ENCODE measurements around the gene NPLOC4. TPM values are rescaled to one million over a fixed set of nuclear protein-coding genes. Genes with fewer than 3 reads are reported as not detected.

The NPLOC4 gene
- polyA plus RNA-seq, 1 of the 3 experiments (the other 2 are of a cell fraction): 88.6 TPM

GRCh38 chr17:81558115-81558468 is 78.8 kb downstream of the NPLOC4 start:
- no peak overlapping the region for H2AFZ ChIP-seq (ENCODE audit: low read depth)
- H3K4me3 ChIP-seq (ENCODE audit: low read depth in 2 of 2, low read length in 1 of 2): no peak overlapping the region
- peaks cover 10% of the 10 kb centered on the region; the same call in 1 of the 2 replicates for H4K20me1 ChIP-seq (ENCODE audit: insufficient read depth)
- POLR2A ChIA-PET: no interaction called here
- peaks cover 12 to 25% of the 10 kb centered on the region in 2 experiments; a peak in 3 of 4 replicates for H3K4me1 ChIP-seq (ENCODE audit: control insufficient read depth in 1 of 2, insufficient read depth in 2 of 2, low read depth in 1 of 2, low read length in 1 of 2)
- no peak for DNase-seq
- H3K9me2 ChIP-seq: no peaks in the 10 kb centered on the region
- H3K27ac ChIP-seq (ENCODE audit: low read depth in 2 of 2, low read length in 1 of 2): no peak overlapping the region
- H3K36me3 ChIP-seq (replicated peaks in 1 of 2; ENCODE audit: control insufficient read depth in 1 of 2, insufficient read depth in 2 of 2, low read length in 1 of 2): peaks cover 37 to 41% of the 10 kb centered on the region in 2 experiments
- H3K4me2 ChIP-seq: no peak overlapping the region
- H3K9me3 ChIP-seq: no peaks in the 10 kb centered on the region
- WGBS (ENCODE audit: low lambda C conversion rate): 97% methylated on average over 7 of the region's 12 CpGs
- TF ChIP-seq TEAD4 (IDR thresholded peaks at IDR 0.05; ENCODE audit: borderline replicate concordance, insufficient read depth): no peak
- no peak for TF ChIP-seq GATA2 (CRISPR knock-in tag; IDR thresholded peaks at IDR 0.05)
- TF ChIP-seq ELF1 (IDR thresholded peaks at IDR 0.05): no peak
- H3K9ac ChIP-seq: no peak overlapping the region
- no peaks in the 10 kb centered on the region for H3K27me3 ChIP-seq (ENCODE audit: insufficient read depth)
- CTCF ChIA-PET: interaction anchor here (1.7 to 3.3 kb wide), 2 partner anchors 9 to 43 kb away, joined by 6 to 16 read pairs; no protein-coding TSS in a partner anchor
- peaks cover 49% of the 10 kb centered on the region for H3F3A ChIP-seq (replicated peaks; ENCODE audit: insufficient read depth)
- H3K79me2 ChIP-seq (ENCODE audit: insufficient read depth): peaks cover 45% of the 10 kb centered on the region

GRCh38 chr17:81557276-81558114 is 79.4 kb downstream of the NPLOC4 start:
- H3K9me2 ChIP-seq: no peaks in the 10 kb centered on the region
- no peaks in the 10 kb centered on the region for H3K27me3 ChIP-seq (ENCODE audit: insufficient read depth)
- POLR2A ChIA-PET: interaction anchor here (0.9 kb wide), 1 partner anchor 9 kb away, joined by 4 read pairs; no protein-coding TSS in a partner anchor
- no peaks in the 10 kb centered on the region for H3K9me3 ChIP-seq
- H3K79me2 ChIP-seq (ENCODE audit: insufficient read depth): peaks cover 40% of the 10 kb centered on the region
- no peak overlapping the region for H2AFZ ChIP-seq (ENCODE audit: low read depth)
- peaks cover 12 to 25% of the 10 kb centered on the region in 2 experiments; a peak in 3 of 4 replicates for H3K4me1 ChIP-seq (ENCODE audit: control insufficient read depth in 1 of 2, insufficient read depth in 2 of 2, low read depth in 1 of 2, low read length in 1 of 2)
- no peak overlapping the region for H3K4me2 ChIP-seq
- WGBS (ENCODE audit: low lambda C conversion rate): 88% methylated on average over 15 of the region's 21 CpGs
- H4K20me1 ChIP-seq (ENCODE audit: insufficient read depth): peaks cover 10% of the 10 kb centered on the region; the same call in 1 of the 2 replicates
- H3F3A ChIP-seq (replicated peaks; ENCODE audit: insufficient read depth): peaks cover 55% of the 10 kb centered on the region
- H3K4me3 ChIP-seq (ENCODE audit: low read depth in 2 of 2, low read length in 1 of 2): no peak overlapping the region
- no peak overlapping the region for H3K27ac ChIP-seq (ENCODE audit: low read depth in 2 of 2, low read length in 1 of 2)
- H3K9ac ChIP-seq: no peak overlapping the region
- DNase-seq: no peak
- H3K36me3 ChIP-seq (replicated peaks in 1 of 2; ENCODE audit: control insufficient read depth in 1 of 2, insufficient read depth in 2 of 2, low read length in 1 of 2): peaks cover 35 to 37% of the 10 kb centered on the region in 2 experiments
- CTCF ChIA-PET: interaction anchor here (1.2 to 3.3 kb wide), 3 partner anchors 10 to 117 kb away, joined by 3 to 16 read pairs (median 6); no protein-coding TSS in a partner anchor
- no peak for TF ChIP-seq FOXM1 (IDR thresholded peaks at IDR 0.05; ENCODE audit: low read depth)
- TF ChIP-seq NFIC (IDR thresholded peaks at IDR 0.05; ENCODE audit: borderline replicate concordance): no peak
- no peak for TF ChIP-seq FOXJ3 (CRISPR knock-in tag; IDR thresholded peaks at IDR 0.05)
- no peak for TF ChIP-seq REST (IDR thresholded peaks at IDR 0.05; ENCODE audit: low read depth, low read length)
- TF ChIP-seq GABPA (IDR thresholded peaks at IDR 0.05; ENCODE audit: low read depth): no peak
- TF ChIP-seq SMC3 (IDR thresholded peaks at IDR 0.05; ENCODE audit: low read depth, low read length): no peak
- TF ChIP-seq TCF12 (IDR thresholded peaks at IDR 0.05): no peak
- no peak for TF ChIP-seq JUND (IDR thresholded peaks at IDR 0.05)
- TF ChIP-seq RXRA (IDR thresholded peaks at IDR 0.05; ENCODE audit: borderline replicate concordance, low read depth): no peak
- no peak for TF ChIP-seq CTCF (IDR thresholded peaks at IDR 0.05)
- no peak for TF ChIP-seq MEF2A (IDR thresholded peaks at IDR 0.05; ENCODE audit: borderline replicate concordance, low read depth)
- no peak for TF ChIP-seq CHD2 (IDR thresholded peaks at IDR 0.05; ENCODE audit: low read length, partially characterized antibody)
- TF ChIP-seq SIN3A (IDR thresholded peaks at IDR 0.05; ENCODE audit: borderline replicate concordance, low read depth, low read length): no peak
- no peak for TF ChIP-seq ELF1 (IDR thresholded peaks at IDR 0.05)
- TF ChIP-seq IRF3 (IDR thresholded peaks at IDR 0.05; ENCODE audit: low read depth, low read length): no peak
- no peak for TF ChIP-seq RFX5 (IDR thresholded peaks at IDR 0.05; ENCODE audit: low read length)

Measured in SK-N-SH (cell line).